AG10803 (cell line): ENCODE measurements around the gene TBCB.
"Not testable (repeated sequence)": the region's sequence is repeated elsewhere in the genome, so short reads cannot be mapped to it uniquely, and the experiment has no call there.

Source experiments
- DNase-seq: peaks from one replicate; pipeline ENCODE4 v3.0.0; 2010; ENCODE audit warnings: low read depth
- H3K4me3 ChIP-seq: 2 replicates; pipeline ENCODE4 v1.5.1; 2011; ENCODE audit warnings: mild to moderate bottlenecking, low read length, control low read depth
- CTCF ChIP-seq: conservative IDR thresholded peaks from 2 replicates; pipeline ENCODE4 v1.5.1; 2011; ENCODE audit warnings: mild to moderate bottlenecking, low read length, control low read depth, inconsistent platforms

Gene TBCB

GRCh38 chr19:36120092-36120983 is 5.1 kb downstream of the TBCB start:
- TF ChIP-seq CTCF = no peak
- H3K4me3 ChIP-seq = no peak overlapping the region
- no peak for DNase-seq

- no peak for TF ChIP-seq CTCF
- DNase-seq = no peak
Measured at GRCh38 chr19:36120984-36121358, 5.7 kb downstream of the TBCB start.

GRCh38 chr19:36121486-36122124 is 6.3 kb downstream of the TBCB start:
- no peak overlapping the region for H3K4me3 ChIP-seq
- TF ChIP-seq CTCF = no peak
- no peak for DNase-seq

More at GRCh38 chr19:36120984-36121358, 5.7 kb downstream of the TBCB start:
- H3K4me3 ChIP-seq = no peak overlapping the region

- DNase-seq = no peak
Measured at GRCh38 chr19:36125557-36125956, 10.3 kb downstream of the TBCB start.

GRCh38 chr19:36128392-36128736 is 13.1 kb downstream of the TBCB start:
- DNase-seq = no peak
- H3K4me3 ChIP-seq = peak overlapping the region; percentile 59
- TF ChIP-seq CTCF = no peak

More at GRCh38 chr19:36125557-36125956, 10.3 kb downstream of the TBCB start:
- TF ChIP-seq CTCF = no peak
- no peak overlapping the region for H3K4me3 ChIP-seq

GRCh38 chr19:36131221-36131620 is 16.0 kb downstream of the TBCB start:
- not testable (repeated sequence) for H3K4me3 ChIP-seq, DNase-seq

GRCh38 chr19:36134867-36135266 is 19.6 kb downstream of the TBCB start:
- not testable (repeated sequence) for DNase-seq

More at GRCh38 chr19:36134867-36135266, 19.6 kb downstream of the TBCB start:
- not testable (repeated sequence) for H3K4me3 ChIP-seq
